ENCODE measurements around the gene ADORA2B. TPM values are rescaled to one million over a fixed set of nuclear protein-coding genes. Genes with fewer than 3 reads are reported as not detected.
"Not testable (repeated sequence)": the region's sequence is repeated elsewhere in the genome, so short reads cannot be mapped to it uniquely, and the experiment has no call there.

Gene ADORA2B
- total and polyA plus RNA-seq, 2 experiments from 2014 or later, result 10.3 to 13.7 TPM

GRCh38 chr17:15978606-15979005 is 33.7 kb downstream of the ADORA2B start:
- peaks cover 7% of the 10 kb centered on the region; the same call in 1 of the 2 replicates for H3K4me1 ChIP-seq (ENCODE audit: insufficient read depth)
- no peak overlapping the region for H3K27ac ChIP-seq
- no peaks in the 10 kb centered on the region for H3K9me3 ChIP-seq (ENCODE audit: low read depth)
- H4K20me1 ChIP-seq (ENCODE audit: insufficient read depth), result no peaks in the 10 kb centered on the region
- WGBS, 2 experiments (ENCODE audit: low coverage in 1 of 2, low lambda C conversion rate in 2 of 2, missing lambda C conversion rate in 2 of 2), result 94 to 100% methylated on average over 1 of the region's 1 CpG
- no peaks in the 10 kb centered on the region for H3K9me2 ChIP-seq (ENCODE audit: insufficient read depth)
- peaks cover 10% of the 10 kb centered on the region; the same call in 1 of the 2 replicates for H3K36me3 ChIP-seq (ENCODE audit: low read depth)
- H3K4me3 ChIP-seq, result no peak overlapping the region
- no peak overlapping the region for H3K4me2 ChIP-seq (ENCODE audit: unreplicated experiment)
- no peak overlapping the region for H2AFZ ChIP-seq
- TF ChIP-seq EZH2phosphoT487 (IDR thresholded peaks at IDR 0.05; ENCODE audit: insufficient read depth, low read depth), result no peak
- TF ChIP-seq EZH2 (IDR thresholded peaks at IDR 0.05; ENCODE audit: insufficient read depth, poor library complexity, severe bottlenecking), result no peak
- H3F3A ChIP-seq (ENCODE audit: insufficient read depth), result no peaks in the 10 kb centered on the region
- H3K9ac ChIP-seq, result no peak overlapping the region
- H3K79me2 ChIP-seq (ENCODE audit: insufficient read depth), result no peaks in the 10 kb centered on the region; the same call in 1 of the 2 replicates
- no peak for DNase-seq
- no peaks in the 10 kb centered on the region for H3K27me3 ChIP-seq (replicated peaks; ENCODE audit: insufficient read depth)
- in situ Hi-C loops (cut with MboI), result loop anchor here (25.0 kb wide), 1 partner anchor 141 kb away; no protein-coding TSS in a partner anchor

DNA sequence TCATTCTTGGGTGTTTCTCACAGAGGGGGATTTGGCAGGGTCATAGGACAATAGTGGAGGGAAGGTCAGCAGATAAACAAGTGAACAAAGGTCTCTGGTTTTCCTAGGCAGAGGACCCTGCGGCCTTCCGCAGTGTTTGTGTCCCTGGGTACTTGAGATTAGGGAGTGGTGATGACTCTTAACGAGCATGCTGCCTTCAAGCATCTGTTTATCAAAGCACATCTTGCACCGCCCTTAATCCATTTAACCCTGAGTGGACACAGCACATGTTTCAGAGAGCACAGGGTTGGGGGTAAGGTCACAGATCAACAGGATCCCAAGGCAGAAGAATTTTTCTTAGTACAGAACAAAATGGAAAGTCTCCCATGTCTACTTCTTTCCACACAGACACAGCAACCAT is 34.1 kb downstream of the ADORA2B start:
- not testable (repeated sequence) for H3K27me3 ChIP-seq (replicated peaks; ENCODE audit: insufficient read depth); H3K9me2 ChIP-seq (ENCODE audit: insufficient read depth); DNase-seq; H2AFZ ChIP-seq; H3K9ac ChIP-seq; H3K27ac ChIP-seq; H3F3A ChIP-seq (ENCODE audit: insufficient read depth); H3K4me3 ChIP-seq; H3K79me2 ChIP-seq (ENCODE audit: insufficient read depth); H4K20me1 ChIP-seq (ENCODE audit: insufficient read depth); H3K9me3 ChIP-seq (ENCODE audit: low read depth); H3K4me2 ChIP-seq (ENCODE audit: unreplicated experiment); H3K4me1 ChIP-seq (ENCODE audit: insufficient read depth)
- in situ Hi-C loops (cut with MboI), result loop anchor here (25.0 kb wide), 1 partner anchor 142 kb away; no protein-coding TSS in a partner anchor
- peaks cover 10% of the 10 kb centered on the region; the same call in 1 of the 2 replicates for H3K36me3 ChIP-seq (ENCODE audit: low read depth)
- WGBS, 2 experiments (ENCODE audit: low coverage in 1 of 2, low lambda C conversion rate in 2 of 2, missing lambda C conversion rate in 2 of 2), result 75 to 86% methylated on average over 2 to 4 of the region's 4 CpGs

- H3F3A ChIP-seq (ENCODE audit: insufficient read depth), result 0 out of 2 replicates have a peak, but pooled peaks cover 6% of the 10 kb centered on the region
- no peaks in the 10 kb centered on the region for H3K9me2 ChIP-seq (ENCODE audit: insufficient read depth)
- no peak overlapping the region for H3K9ac ChIP-seq
- no peaks in the 10 kb centered on the region for H3K79me2 ChIP-seq (ENCODE audit: insufficient read depth)
- no peaks in the 10 kb centered on the region for H4K20me1 ChIP-seq (ENCODE audit: insufficient read depth)
- no peaks in the 10 kb centered on the region for H3K9me3 ChIP-seq (ENCODE audit: low read depth)
- peaks cover 6% of the 10 kb centered on the region for H3K4me1 ChIP-seq (ENCODE audit: insufficient read depth)
- no peak overlapping the region for H3K4me3 ChIP-seq
- 48 to 50% methylated on average over 2 of the region's 2 CpGs for WGBS, 2 experiments (ENCODE audit: low coverage in 1 of 2, low lambda C conversion rate in 2 of 2, missing lambda C conversion rate in 2 of 2)
- H3K4me2 ChIP-seq (ENCODE audit: unreplicated experiment), result no peak overlapping the region
- peaks cover 12% of the 10 kb centered on the region; the same call in 1 of the 2 replicates for H3K36me3 ChIP-seq (ENCODE audit: low read depth)
- in situ Hi-C loops (cut with MboI), result loop anchor here (25.0 kb wide), 1 partner anchor 144 kb away; no protein-coding TSS in a partner anchor
- H2AFZ ChIP-seq, result no peak overlapping the region
- no peak for TF ChIP-seq EZH2phosphoT487 (IDR thresholded peaks at IDR 0.05; ENCODE audit: insufficient read depth, low read depth)
- TF ChIP-seq EZH2 (IDR thresholded peaks at IDR 0.05; ENCODE audit: insufficient read depth, poor library complexity, severe bottlenecking), result no peak
- no peak overlapping the region for H3K27ac ChIP-seq
- no peaks in the 10 kb centered on the region for H3K27me3 ChIP-seq (replicated peaks; ENCODE audit: insufficient read depth)
- no peak for DNase-seq
Observed at GRCh38 chr17:15981208-15981607, 36.3 kb downstream of the ADORA2B start.

- DNase-seq, result peak; percentile 53
- no peaks in the 10 kb centered on the region for H3K27me3 ChIP-seq (replicated peaks; ENCODE audit: insufficient read depth)
- H3K4me3 ChIP-seq, result no peak overlapping the region
- in situ Hi-C loops (cut with MboI), result loop anchor here (25.0 kb wide), 1 partner anchor 145 kb away; no protein-coding TSS in a partner anchor
- no peaks in the 10 kb centered on the region for H3K9me2 ChIP-seq (ENCODE audit: insufficient read depth)
- peaks cover 17% of the 10 kb centered on the region; the same call in 1 of the 2 replicates for H3K36me3 ChIP-seq (ENCODE audit: low read depth)
- H3F3A ChIP-seq (ENCODE audit: insufficient read depth), result 0 out of 2 replicates have a peak, but pooled peaks cover 6% of the 10 kb centered on the region
- H3K9me3 ChIP-seq (ENCODE audit: low read depth), result no peaks in the 10 kb centered on the region
- no peak overlapping the region for H3K9ac ChIP-seq
- no peak overlapping the region for H2AFZ ChIP-seq
- no peak for TF ChIP-seq EZH2phosphoT487 (IDR thresholded peaks at IDR 0.05; ENCODE audit: insufficient read depth, low read depth)
- TF ChIP-seq EZH2 (IDR thresholded peaks at IDR 0.05; ENCODE audit: insufficient read depth, poor library complexity, severe bottlenecking), result no peak
- 90 to 93% methylated on average over 5 of the region's 5 CpGs for whole genome bisulfite sequencing, 2 experiments (ENCODE audit: low coverage in 1 of 2, low lambda C conversion rate in 2 of 2, missing lambda C conversion rate in 2 of 2)
- H3K4me2 ChIP-seq (ENCODE audit: unreplicated experiment), result no peak overlapping the region
- H3K27ac ChIP-seq, result no peak overlapping the region
- no peaks in the 10 kb centered on the region for H4K20me1 ChIP-seq (ENCODE audit: insufficient read depth)
- peaks cover 6% of the 10 kb centered on the region for H3K4me1 ChIP-seq (ENCODE audit: insufficient read depth)
- H3K79me2 ChIP-seq (ENCODE audit: insufficient read depth), result no peaks in the 10 kb centered on the region
Observed at GRCh38 chr17:15981646-15982580, 37.0 kb downstream of the ADORA2B start.

All from GM23248 (cell line).